Globus pallidus (tissue), 1 donor: Measurements from ENCODE around the gene PLS3.

Source experiments
- DNase-seq: peaks from one replicate; pipeline ENCODE4 v3.0.0-alpha.2; 2015; ENCODE audit warnings: low spot score

Gene PLS3

DNA sequence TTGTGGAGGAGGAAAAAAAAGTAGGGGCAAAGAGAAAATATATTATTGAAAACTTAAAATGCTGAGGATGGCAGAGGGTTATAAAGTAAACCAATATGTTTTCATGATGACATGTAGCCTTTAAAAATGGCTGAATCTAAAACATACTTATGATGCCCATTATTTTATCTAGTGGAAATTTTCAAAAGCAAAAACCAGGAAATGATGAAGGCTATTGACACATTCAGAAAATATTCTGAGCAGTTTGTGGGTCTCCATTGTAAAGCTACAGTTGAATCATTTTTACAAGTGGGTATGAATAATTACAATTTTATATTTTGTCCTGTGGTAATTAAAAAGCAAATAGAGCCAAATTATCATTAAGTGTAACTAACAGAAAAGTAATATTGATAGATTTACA, 10.7 kb downstream of the PLS3 start:
- no peak for DNase-seq

DNA sequence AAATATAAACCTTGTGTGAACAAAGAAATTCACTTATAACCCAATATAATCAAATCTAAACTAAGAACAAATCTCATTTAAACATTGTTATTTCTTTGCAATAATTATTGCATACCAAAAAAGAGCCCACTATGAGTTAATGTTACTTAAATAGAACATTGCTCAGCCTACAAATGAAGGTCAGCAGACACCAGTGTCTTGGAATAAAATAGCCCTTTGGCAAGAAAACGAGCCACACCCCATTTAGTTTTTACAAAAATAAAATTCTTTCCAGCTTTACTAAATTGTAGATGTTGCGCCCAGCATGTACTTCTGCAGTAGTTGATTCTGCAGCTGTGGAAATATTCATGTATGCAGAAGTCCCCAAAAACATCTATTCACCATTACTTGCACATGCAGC, 12.2 kb downstream of the PLS3 start:
- DNase-seq: no peak

DNA sequence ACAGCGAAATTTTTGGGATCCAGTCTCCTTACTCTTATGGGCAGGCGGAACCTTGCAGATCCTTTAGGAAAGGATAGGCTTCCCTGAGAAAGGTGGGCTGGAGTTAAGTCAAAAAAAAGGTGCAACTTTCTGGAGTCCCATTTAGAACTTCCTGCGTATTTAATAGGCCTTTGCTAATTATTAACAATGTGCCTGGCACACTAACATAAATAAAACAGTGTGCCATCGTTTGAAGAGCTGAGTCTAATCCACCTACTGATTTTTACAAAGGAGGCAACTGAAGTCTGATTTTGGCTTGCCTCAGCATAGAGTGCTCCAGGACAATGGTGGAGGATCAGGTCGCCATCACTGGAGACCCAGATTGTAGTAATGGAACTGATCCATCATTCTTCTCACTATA, 15.7 kb downstream of the PLS3 start:
- DNase-seq: no peak

DNA sequence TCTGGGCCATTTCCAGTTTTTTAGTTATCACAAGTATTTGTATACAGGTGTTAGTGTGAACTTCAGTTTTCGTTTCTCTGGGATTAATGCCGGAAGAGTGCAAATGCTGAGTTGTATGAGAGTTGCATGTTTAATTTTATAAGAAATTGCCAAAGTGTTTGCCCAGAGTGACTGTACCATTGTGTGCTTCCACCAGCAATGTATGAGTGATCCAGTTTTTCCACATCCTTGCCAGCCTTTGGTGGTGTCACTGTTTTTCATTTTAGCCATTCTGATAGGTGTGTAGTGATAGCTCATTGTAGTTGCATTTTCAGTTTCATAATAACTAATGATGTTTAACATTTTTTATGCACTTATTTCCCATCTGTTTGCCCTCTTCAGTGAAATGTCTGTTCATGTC, 18.4 kb downstream of the PLS3 start:
- no peak for DNase-seq

DNA sequence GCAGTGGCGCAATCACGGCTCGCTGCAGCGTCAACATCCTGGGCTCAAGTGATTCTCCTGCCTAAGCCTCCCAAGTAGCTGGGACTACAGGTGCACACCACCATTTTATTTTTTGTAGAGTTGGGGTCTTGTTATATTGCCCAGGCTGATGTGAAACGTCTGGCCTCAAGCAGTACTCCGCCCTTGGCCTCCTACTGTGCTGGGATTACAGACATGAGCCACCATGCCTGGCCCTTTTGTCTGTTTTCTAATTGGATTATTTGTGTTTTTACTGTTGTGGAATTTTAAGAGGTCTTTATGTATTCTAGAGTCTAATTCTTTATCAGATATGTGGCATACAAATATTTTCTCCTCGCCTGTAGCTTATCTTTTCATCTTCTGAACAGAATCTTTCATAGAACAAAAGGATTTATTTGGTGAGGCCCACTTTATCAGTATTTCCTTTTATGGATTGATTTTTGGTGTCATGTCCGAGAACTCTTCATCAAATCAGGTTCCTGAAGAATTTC, 18.9 kb downstream of the PLS3 start:
- no peak for DNase-seq

DNA sequence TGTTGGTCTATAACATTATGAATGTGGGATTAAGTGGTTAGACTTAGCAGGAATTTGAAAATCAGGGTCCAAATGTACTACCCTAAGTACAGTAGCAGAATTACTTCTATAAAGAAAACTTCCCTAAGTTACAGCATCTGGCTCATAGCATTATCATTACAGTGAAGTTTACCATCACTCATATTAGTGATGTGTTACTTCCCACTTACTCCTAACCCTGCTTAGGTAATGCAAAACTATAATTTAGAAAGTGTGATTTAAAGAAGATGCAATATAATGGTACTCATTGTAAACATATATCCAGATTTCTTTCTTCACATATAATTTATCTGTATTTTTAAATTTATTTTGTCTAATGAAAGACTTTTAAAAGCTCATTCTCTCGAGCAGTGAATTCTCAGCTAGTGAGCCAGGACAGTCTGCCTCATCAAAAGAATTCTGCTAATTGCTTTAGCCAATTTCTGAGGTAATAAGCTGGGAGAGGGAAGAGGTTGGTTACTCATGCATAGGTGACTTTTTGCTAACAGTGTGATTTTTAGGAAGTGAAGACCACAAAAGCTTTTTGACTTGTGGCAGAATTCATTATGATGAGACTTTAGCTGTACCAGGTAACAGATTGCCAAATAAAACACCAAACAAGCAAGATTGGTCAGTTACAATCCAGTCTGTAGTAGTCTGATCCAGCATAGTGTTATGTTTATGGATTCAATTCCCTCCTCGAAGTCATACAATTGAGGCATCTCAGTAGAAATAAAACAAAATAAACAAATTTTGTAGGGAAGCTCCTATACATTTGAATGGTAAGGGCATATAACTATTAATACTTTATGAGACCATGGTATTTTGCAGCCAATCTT, 21.0 kb downstream of the PLS3 start:
- no peak for DNase-seq

DNA sequence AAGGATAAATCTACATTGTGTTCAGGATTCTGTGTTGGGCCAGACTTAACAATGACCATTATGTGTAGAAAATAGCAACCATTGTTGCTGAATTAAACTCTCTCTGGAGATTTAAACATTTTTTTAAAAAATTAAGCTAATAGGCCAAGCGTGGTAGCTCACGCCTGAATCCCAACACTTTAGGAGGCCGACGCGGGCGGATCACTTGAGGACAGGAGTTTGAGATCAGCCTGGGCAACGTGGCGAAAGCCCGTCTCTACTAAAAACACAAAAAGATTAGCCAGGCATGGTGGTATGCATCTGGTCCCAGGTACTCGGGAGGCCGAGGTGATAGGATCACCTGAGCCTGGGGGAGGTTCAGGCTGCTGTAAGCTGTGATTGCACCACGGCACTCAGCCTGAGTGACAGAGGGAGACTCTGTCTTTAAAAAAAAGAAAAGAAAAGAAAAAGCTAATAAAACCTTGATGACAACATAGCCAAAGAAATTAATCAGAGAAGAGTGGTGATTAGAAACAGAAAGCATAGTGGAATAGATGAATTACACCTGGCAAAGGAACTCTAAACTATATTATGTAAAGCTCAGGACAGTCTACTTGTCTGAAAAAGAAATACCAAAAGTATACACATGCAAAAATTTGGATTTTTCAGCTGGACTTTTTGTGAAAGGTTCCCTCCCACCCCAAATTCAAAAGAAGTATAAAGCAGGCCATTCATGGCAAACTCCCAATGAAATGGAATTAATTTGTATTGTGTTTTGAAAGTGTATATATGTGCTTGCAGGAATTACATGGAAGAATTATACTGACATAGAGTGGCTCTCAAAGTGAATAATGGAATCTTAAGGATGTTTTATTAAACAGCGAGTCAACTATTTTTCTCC, 21.9 kb downstream of the PLS3 start:
- no peak for DNase-seq

DNA sequence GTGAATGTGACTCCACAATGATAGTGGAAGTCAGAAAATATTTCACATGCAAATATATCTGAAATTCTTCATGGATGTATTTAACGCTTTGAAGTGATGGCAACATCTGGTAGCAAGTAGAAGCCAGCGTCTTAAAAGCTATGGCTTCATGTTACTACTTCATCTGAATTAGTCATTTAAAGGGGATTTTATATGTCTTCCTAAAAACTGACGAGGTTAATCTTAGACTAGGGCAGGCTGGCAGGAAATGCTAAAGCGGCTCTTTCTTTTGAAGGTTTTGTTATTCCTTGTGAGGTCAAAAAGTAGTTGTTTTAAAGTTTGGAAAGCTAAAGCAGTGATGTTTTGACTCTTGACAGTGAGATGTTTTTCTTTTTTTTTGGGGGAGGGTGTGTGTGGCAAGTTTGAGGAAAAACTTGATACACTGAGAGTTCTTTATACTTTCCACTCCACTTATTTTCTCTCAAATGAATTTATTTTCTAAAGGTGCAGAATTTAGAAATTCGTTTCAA, 22.6 kb downstream of the PLS3 start:
- no peak for DNase-seq

DNA sequence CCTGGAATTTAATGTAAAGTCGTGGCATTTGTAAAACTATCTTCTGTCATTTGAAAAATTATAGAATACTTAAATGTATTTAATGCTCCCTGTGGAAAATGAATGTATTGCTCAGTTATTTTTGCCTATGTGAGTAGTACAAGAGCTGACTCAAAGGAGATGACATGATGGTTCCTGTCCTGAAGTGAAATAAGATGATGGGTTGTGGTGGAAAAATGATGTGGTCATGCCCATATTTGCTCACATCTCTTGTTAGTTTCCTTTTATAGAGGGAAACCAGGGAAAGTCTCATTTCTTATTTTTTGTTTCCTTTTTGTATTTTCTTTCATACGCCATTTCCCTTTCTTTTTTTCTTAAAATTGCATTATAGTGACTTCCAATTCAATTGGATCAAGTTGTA, 23.7 kb downstream of the PLS3 start:
- no peak for DNase-seq

DNA sequence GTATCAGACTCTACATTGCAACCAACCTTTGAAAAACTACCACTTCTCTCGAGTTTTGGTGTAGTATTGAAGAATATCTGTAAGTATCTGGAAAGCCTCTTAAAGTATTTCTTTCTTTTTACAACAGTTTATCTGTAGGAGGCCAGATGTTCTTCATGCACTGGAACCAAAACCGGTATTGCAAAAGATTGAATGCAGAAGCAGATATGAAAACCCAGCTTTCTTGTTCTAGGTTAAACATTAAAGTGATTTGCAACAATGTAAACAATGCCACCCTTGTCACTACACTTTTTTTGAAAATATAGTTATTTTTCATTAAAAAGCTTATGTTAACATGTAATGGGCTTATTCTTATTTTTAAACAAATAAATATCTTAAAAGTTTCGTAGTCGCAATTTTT, 27.2 kb downstream of the PLS3 start:
- DNase-seq: no peak

DNA sequence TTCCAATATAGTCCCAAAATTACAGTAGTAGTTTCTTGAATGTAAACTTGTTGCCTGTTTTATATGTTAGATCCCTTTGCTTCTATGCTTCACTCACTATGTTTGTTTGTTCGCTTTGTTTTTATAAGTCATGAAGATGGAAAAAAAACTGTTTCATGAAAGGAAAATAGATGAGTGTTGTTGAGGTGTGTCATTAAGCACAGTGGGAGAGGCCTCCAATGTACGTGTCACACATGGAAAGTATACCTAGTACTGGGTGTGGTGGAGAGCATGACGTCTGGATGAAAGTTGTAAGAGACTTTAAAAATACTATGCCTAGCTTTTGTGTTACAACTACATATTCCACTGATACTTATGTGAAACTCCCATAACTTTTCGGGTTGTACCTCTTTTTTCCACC, 28.4 kb downstream of the PLS3 start:
- no peak for DNase-seq

DNA sequence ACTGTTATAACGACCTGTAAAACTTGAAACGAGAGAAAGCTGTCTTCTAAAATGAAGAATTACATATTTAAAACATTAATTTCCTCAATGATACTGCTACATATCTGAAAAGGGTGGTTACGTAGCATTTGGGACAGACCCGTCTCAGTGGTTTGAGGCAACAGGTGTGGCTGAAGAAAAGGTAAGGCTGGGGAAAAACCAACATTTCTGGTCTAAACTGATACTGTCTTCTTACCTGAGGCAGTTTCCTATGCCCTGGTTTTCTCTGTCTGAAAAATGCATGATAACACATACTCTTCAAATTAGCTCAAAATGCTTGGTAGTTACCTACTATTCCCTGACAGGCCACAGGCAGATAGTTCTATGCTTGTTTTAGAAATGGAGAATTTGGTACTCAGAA, 30.4 kb downstream of the PLS3 start:
- no peak for DNase-seq

DNA sequence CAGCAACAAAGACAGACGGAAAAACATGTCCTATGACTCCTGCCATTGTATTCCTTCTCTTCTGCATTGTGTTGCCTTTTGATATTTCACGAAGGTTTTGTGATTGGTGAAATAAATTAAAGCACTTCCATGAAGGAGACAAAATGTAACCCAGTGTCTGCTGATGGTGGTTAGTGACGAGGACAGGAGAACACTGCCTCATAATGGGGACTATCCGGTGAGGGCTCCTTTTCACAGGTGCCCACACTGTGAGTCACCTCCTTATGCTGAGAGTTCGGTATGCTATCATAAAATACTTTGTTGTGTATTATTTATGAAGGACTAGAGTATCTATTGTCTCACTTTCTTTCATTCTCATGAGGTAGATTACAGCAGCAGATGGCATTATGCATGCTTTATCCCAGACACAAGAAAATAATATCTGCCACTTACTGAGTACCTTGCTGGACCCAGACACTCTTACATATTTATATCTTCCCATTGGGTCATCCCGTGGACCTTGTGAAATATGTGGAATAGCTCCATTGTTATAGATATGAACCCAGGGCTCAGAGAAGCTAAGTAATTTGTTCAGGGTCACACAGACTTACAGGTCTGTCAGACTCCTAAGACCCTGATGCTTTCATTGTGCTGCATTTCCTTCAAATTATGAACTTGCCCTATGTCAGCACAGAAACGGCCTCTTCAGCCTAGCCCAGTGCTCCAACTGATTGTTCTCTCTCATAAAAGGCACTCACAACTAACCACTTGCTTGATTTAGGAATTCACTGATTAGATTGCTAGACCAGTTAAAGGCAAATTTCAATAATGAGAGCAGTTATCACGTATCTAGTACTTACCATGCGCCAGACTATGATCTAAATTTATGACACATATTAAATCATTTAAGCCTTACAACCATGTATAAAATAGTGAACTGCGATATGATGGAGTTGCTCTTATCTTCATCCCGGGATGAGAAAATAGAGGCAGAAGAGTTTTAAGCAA, 31.2 kb downstream of the PLS3 start:
- no peak for DNase-seq

DNA sequence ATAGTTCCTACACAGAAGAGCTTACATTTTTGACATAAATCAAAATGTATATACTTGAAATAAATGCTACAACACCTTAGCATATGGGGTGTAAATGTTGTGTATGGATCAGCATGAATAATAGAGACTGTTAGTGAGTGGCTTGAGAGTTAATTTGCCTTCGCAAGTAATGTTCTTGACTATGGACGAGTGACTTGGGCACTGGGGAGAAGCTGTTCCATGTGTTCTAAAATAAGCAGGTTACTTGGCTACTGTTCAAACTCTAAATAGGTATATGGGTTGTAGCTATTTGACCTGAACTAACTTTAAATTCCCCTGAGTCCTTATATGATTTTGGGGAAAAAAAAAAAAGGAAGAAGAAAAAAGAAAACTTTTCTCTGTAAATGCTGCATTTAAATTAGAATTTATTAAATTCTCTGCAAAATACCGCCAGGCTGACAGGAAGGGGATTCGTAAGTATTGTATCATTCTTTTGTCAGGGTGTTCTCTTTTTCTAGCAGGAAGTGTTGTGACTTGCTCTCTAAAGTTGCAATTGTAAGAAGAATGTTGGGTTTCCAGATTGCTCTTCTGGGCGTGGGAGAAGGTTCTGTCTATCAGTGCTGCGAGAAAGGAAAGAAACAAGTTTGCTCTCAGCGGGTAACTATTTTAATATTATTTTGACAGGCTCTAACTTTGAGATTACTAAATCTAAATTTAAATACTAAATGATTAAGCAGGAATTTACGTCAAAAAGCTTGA, 32.2 kb downstream of the PLS3 start:
- DNase-seq: no peak

DNA sequence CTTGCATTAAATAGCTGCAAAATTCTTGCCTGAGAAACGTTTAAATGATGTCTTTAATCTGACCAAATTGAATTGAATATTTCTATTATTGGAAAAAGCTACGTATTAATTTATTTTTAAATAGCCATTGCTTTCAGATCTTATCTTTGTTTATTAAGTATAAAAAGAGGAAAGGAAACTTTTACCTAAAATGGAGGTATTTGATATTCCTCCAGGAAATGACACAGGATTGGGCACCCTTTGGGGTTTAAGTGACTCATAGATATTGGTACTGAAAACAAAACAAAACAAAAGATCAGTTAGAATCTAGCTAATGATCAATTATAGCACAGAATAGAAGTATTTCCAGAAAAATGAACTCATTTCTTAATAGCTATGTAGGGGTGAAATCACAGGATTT, 34.1 kb downstream of the PLS3 start:
- no peak for DNase-seq

DNA sequence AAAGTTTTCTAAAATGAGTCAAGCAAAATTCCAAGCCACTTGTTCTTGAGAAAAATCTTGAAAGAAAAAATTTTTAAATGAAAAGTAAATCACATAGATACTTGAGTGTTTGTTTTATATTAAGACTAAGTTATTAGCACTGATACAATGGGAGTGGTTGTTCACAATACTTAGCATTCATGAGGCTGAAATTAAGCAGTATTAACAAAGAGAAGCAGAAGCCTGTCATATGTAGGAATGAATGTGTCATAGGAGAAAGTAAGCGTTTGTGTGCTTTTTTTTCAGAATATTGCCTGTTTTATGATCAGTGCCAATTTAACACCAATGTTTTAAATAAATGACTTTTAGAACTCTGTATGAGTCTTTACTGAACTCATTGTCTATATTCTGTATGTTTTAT, 37.6 kb downstream of the PLS3 start:
- DNase-seq: no peak

DNA sequence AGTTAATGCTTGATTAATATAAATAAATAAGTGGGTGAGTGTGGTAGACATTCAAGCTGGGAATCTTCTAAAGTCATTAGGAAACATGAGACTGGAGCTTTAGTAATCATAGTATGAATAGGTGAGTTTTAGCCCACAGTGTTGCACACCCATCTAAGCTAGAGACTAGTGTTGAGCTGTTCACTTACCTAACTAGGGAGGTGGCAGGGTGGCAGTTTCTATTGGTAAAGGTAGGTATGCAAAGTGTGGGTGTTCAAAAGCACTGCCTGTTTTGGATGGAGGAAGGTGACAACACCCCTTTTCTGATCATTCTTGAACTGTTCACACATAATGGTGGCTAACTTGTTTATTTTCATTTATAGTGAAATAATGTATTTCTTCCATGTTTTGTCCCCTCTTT, 41.3 kb downstream of the PLS3 start:
- no peak for DNase-seq

DNA sequence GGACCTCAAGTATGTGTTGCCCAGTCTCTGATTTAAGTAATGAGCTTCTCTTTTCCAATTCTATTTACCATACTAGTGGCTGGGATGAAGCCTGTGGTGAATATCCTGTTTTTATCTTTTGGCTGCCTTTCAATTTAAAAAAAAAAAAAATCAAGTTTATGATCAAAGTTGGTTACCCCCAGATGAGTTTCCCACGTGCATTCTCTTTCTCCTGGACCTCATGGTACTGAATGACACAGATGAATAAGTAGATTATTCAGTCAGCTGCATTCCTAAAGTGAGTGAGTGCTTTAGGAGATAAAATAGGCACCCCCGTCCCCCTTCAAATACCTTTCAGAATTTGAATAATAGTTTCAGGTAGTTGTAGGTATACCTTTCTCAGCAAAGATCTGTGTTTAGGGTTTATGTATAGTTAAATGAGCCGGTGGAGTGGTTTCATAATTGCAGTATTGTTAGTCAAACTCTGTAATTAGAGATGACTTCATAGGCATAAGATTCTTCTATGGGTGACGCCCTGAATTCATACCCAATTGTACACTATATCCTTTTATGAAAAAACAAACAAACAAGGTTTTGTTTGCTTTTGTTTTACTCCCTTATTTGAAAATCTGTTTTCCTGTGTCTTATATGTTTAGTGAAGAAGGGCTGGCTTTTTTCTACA, 41.9 kb downstream of the PLS3 start:
- no peak for DNase-seq

DNA sequence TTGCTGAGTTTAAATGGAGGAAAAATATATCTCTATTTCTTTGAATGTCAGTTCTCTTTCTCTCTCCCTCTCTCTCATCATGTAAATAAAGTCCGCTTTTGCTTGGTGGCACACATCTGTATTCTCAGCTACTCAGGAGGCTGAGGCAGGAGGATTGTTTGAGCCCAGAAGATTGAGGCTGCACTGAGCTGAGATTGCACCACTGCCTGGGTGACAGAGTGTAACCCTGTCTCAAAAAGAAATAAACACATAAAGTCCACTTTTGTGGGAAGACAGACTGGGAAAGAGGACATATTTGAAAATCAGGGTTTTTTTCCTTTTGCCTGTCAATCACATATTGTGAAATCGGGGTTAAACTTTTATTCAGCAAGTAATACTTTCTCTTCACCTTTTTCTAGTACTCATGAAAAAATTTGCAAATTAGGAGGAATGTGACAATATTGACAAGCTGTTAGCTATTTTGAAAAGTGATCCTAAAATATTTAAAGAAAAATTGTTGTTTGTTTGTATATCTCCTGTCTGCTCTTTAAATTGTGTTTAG, 42.6 kb downstream of the PLS3 start:
- DNase-seq: no peak

DNA sequence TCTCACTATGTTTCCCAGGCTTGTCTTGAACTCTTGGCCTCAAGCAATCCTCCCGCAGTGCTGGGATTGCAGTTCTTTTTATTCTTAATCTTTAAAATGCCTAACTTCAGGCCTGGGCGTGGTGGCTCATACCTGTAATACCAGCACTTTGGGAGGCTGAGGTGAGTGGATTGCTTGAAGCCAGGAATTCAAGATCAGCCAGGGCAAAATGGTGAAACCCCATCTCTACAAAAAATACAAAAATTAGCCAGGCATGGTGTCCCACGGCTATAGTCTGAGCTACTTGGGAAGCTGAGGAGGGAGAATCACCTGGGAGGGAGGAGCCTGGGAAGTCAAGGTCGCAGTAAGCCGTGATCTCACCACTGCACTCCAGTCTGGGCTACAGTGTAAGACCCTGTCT, 45.9 kb downstream of the PLS3 start:
- no peak for DNase-seq
